NCI-H748 treated with DMSO at 0.1 percent for 48 hours (cell line): ENCODE measurements around the gene PURB.
"Not testable (repeated sequence)": the region's sequence is repeated elsewhere in the genome, so short reads cannot be mapped to it uniquely, and the experiment has no call there.

ENCODE experiments used
- DNase-seq: peaks from one replicate; lab custom pipeline; 2025; lab: John Stamatoyannopoulos, UW

The PURB gene

DNA sequence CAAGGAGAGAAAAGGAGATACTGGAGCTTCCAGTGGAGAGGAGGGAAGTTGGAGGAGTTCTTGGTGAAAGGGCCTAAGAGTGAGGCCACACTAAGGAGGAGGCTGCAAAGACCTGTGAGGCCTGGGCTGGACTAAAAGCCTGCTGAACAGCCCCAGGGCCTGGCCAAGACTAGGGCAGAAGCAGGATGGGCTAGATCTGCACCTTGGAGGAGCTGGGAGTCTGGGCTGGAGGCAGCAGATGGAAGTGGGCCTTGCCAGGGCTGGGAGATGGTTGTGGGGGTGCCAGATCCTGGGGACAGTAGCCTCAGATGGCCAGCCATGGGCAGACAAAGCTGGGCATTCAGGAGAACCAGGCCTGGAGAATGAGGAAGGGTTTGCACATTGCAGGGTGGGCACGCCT is 6.5 kb upstream of the PURB start:
- no peak for DNase-seq

GRCh38 chr7:44891372-44891771 is 6.0 kb upstream of the PURB start:
- DNase-seq, result no peak

GRCh38 chr7:44889086-44889781 is 3.9 kb upstream of the PURB start:
- DNase-seq, result no peak

- DNase-seq, result no peak
Measured at GRCh38 chr7:44887293-44887692, 2.0 kb upstream of the PURB start.

GRCh38 chr7:44884621-44885393 is 523 bp downstream of the PURB start:
- no peak for DNase-seq

- no peak for DNase-seq
Measured at GRCh38 chr7:44883961-44884620, 1.2 kb downstream of the PURB start.

GRCh38 chr7:44882899-44883298 is 2.4 kb downstream of the PURB start:
- DNase-seq, result no peak

- DNase-seq, result no peak
Measured at GRCh38 chr7:44881610-44882009, 3.7 kb downstream of the PURB start.

- no peak for DNase-seq
Measured at GRCh38 chr7:44881066-44881600, 4.2 kb downstream of the PURB start.

DNA sequence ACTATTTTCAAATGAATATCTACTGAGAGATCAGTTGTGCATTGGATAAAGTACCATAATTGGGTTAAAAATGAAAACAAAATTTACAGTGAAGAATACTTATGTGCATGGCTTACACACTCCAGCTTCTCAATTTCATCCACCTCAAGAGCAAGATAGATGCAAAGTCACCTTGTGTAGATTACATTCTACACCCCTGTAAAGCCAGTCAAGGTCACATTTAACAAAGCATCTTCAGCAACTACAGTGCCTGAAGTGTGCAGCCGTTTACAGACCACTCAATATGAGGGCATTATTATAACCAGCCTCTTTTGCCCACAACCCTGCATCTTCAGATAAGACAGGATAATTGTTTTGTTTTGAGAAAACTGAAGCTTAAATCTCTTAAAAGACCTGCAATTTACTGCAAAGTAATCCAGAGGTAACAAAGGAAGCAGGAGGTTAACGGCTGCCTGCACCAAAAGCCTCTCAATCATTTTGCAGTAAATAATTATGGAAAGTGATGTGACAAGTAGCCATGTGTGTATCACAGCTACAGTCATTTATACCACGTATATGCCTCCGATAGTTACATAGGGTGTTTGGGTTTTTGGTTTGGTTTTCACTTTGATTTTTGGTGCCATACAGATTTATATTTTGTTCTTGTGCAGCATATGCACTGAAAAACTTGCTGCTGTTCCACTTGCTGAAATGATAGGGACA is 4.9 kb downstream of the PURB start:
- DNase-seq, result no peak

DNA sequence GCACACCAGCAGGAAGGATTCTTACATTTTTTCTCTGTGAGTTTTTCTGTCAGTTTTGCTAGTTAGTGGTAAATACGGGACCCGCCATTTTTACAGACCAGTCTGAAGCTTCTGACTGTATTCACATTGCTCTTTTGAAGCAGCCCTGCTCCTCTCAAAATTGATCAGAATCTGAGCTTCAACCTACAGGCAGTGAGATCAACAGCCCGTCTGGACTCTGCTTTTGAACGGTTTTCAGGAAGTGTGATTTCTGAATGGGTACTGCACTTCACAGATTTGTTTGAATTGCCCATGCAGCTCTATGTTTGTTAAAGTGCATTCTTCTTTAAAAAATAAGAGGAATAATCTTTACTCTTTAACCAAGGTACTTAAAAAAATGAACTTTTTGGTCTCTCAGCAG is 8.9 kb downstream of the PURB start:
- DNase-seq, result no peak

DNA sequence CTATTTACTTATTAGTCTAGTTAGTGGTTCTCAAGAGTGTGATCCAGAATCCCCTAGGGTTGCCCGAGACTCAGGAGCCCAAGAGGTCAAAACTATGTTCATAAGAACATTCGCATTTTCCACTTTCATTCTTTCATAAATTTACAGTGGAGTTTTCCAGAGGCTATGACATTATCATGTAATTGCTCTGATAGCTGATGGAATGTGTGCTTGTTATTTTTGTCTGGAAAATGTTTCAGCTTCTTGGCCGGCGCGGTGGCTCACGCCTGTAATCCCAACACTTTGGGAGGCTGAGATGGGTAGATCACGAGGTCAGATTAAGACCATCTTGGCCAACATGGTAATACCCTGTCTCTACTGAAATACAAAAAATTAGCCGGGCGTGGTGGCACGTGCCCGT is 10.1 kb downstream of the PURB start:
- DNase-seq, result no peak

- DNase-seq, result no peak
Measured at GRCh38 chr7:44872787-44873186, 12.5 kb downstream of the PURB start.

DNA sequence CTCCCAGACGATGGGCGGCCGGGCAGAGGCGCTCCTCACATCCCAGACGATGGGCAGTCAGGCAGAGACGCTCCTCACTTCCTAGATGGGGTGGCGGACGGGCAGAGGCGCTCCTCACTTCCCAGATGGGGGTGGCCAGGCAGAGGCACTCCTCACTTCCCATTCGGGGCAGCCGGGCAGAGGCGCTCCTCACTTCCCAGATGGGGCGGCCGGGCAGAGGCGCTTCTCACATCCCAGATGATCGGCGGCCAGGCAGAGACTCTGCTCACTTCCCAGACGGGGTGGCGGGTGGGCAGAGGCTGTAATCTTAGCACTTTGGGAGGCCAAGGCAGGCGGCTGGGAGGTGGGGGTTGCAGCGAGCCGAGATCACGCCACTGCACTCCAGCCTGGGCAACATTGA is 13.4 kb downstream of the PURB start:
- not testable (repeated sequence) for DNase-seq

GRCh38 chr7:44870780-44871179 is 14.6 kb downstream of the PURB start:
- DNase-seq, result not testable (repeated sequence)

- DNase-seq, result not testable (repeated sequence)
Measured at GRCh38 chr7:44870336-44870735, 15.0 kb downstream of the PURB start.

DNA sequence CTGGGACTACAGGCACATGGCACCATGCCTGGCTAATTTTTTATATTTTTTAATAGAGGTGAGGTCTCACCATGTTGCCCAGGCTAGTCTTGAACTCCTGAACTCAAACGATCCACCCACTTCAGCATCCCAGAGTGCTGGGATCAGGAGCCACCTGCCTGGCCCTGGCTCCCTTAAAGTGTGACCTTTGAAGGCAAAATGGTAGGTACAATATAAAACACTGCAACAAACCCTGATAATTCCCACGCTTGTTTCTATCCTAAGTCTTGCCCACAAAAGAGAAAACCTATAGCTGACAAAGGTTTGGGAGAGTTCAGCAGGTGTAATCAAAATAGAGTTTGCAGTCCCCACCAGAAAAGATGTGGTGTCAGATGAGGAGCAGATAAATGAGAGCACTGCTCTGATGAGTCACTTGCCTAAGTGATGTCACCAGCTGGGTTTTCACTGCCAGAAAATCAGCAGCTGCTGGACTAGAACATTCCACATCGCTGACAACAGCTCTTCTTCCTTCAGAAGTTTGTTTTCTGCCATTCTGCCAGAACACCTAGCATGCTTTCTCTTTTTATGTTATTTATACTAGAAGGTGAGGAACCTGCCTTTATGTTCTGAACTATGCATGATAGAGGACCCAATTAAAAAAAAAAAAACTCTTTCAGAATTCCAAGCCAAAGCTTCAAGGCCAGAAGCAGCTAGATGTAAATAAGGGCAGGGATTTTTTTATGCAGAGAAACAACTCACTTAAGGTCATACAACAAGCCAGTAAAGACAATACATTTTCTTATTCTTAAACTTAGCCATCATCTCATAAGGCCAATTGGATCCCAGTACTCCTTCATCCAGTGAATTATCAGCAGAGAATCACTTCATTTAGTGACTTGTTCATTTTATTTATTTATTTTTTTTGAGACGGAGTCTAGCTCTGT is 18.0 kb downstream of the PURB start:
- no peak for DNase-seq

DNA sequence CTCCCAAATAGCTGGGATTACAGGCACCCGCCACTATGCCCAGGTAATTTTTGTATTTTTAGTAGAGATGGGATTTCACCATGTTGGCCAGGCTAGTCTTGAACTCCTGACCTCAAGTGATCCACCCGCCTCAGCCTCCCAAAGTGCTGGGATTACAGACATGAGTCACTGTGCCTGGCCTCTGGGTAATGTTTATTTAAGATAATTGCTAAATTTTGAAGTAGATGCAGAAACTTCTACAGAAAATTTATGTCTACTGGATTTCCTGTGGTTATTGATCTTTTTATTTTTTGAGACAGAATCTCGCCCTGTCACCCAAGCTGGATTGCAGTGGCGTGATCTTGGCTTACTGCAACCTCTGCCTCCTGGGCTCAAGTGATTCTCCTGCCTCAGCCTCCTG is 23.4 kb downstream of the PURB start:
- not testable (repeated sequence) for DNase-seq

DNA sequence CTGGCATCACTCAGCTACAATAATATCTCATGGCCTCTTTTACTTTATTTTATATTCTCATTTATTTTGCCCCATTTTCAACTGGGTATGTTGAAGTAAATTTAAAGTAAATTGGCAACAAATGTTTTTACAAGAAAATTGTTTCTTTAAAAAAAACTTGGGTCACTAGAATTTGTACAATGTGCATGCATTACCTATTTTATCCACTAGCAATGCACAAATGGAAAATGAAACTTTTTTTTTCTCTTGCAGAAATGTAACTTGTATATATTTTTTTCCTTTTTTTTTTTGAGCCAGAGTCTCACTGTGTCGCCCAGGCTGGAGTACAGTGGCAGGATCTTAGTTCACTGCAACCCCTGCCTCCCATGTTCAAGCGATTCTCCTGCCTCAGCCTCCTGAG is 27.2 kb downstream of the PURB start:
- DNase-seq, result no peak

DNA sequence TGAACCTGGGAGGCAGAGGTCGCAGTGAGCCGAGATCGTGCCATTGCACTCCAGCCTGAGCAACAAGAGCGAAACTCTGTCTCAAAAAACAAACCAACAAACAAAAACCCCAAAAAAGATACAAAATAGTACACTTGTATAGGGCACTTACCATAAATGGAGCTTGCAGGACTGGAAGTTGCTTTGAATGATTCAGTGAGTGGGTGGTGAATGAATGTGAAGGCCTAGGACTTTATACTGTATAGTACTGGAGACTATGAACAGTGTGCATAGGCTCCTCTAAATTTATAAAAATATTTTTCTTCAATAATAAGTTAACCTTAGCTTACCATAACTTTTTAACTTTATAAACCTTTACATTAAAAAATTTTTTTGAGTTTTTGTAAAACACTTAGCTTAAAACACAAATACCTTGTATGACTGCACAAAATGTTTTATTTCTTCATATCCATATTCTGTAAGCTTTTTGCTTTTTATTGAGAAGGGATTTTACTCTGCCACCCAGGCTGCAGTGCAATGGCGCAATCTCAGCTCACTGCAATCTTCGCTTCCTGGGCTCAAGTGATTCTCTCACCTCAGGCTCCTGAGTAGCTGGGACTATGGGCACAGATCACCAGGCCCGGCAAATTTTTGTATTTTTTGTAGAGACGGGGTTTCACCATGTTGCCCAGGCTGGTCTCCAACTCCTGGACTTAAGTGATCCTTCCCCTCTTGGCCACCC is 30.5 kb downstream of the PURB start:
- DNase-seq, result no peak
